Spleen (tissue), 7 donors: ENCODE data around the gene MYO1D.
"Not testable (repeated sequence)": the region's sequence is repeated elsewhere in the genome, so short reads cannot be mapped to it uniquely, and the experiment has no call there.

ENCODE experiments used
- POLR2A ChIP-seq, 3 donors: fragments of 450-650 bp; IDR thresholded peaks; one replicate each; pipeline ENCODE4 v1.5.1; 2017; ENCODE audit warnings: antibody characterized with exemption in 3 of 3, mild to moderate bottlenecking in 1 of 3
- POLR2AphosphoS5 ChIP-seq, 3 donors: sonication (generic); formaldehyde crosslinking; IDR thresholded peaks; one replicate each; pipeline ENCODE4 v1.5.1; 2017; ENCODE audit warnings: antibody characterized with exemption in 3 of 3
- TF ChIP-seq, protein P1 (sequence below), 11 experiments: fragments of 200-600 bp in 7 of 11; fragments of 450-650 bp in 4 of 11; sonication (generic) in 4 of 11; IDR thresholded peaks in 8 of 11; conservative IDR thresholded peaks in 3 of 11; 1 replicate in 7 of 11; 2 replicates in 4 of 11; pipeline versions ENCODE4 v1.4.0 to v1.8.0; 2016 to 2021; ENCODE audit warnings: antibody characterized with exemption in 11 of 11, inconsistent platforms in 4 of 11, mild to moderate bottlenecking in 1 of 11
- donor health status: DM: no; HTN: no; CAD: no; lungs with moderate emphysema.
- donor health status: DM: no; HTN: no; CAD: no.
- donor health status: DM: no; HTN: no; CAD: no.

- TF ChIP-seq, protein P1, sequence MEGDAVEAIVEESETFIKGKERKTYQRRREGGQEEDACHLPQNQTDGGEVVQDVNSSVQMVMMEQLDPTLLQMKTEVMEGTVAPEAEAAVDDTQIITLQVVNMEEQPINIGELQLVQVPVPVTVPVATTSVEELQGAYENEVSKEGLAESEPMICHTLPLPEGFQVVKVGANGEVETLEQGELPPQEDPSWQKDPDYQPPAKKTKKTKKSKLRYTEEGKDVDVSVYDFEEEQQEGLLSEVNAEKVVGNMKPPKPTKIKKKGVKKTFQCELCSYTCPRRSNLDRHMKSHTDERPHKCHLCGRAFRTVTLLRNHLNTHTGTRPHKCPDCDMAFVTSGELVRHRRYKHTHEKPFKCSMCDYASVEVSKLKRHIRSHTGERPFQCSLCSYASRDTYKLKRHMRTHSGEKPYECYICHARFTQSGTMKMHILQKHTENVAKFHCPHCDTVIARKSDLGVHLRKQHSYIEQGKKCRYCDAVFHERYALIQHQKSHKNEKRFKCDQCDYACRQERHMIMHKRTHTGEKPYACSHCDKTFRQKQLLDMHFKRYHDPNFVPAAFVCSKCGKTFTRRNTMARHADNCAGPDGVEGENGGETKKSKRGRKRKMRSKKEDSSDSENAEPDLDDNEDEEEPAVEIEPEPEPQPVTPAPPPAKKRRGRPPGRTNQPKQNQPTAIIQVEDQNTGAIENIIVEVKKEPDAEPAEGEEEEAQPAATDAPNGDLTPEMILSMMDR (IDR thresholded peaks at IDR 0.05 in 8 of 11, conservative IDR thresholded peaks at IDR 0.05 in 3 of 11) = not testable (repeated sequence)
- TF ChIP-seq POLR2AphosphoS5, POLR2A (IDR thresholded peaks at IDR 0.05): not testable (repeated sequence)
Measured at GRCh38 chr17:32923905-32924304, 47.0 kb upstream of the MYO1D start.
